IPS DF 6.9 (cell line): ENCODE data around the gene SLC25A33.
"Not testable (repeated sequence)": the region's sequence is repeated elsewhere in the genome, so short reads cannot be mapped to it uniquely, and the experiment has no call there.

Experiments
- DNase-seq: peaks from one replicate; pipeline ENCODE4 v3.0.0-alpha.2; 2013; ENCODE audit warnings: low read depth, low spot score
- H3K27ac ChIP-seq: one replicate; pipeline ENCODE4 v1.5.1; 2013; ENCODE audit warnings: low read length, control low read depth
- H3K27me3 ChIP-seq: 2 replicates; pipeline ENCODE4 v1.6.1; 2013; ENCODE audit warnings: mild to moderate bottlenecking, low read length; ENCODE audit not compliant: control insufficient read depth, insufficient read depth
- H3K36me3 ChIP-seq: 2 replicates; pipeline ENCODE4 v1.6.1; 2013; ENCODE audit warnings: low read length; ENCODE audit not compliant: control insufficient read depth, insufficient read depth
- H3K4me1 ChIP-seq: 2 replicates; pipeline ENCODE4 v1.6.1; 2013; ENCODE audit warnings: low read length; ENCODE audit not compliant: control insufficient read depth, insufficient read depth
- H3K4me3 ChIP-seq: 2 replicates; pipeline ENCODE4 v1.5.1; 2013; ENCODE audit warnings: mild to moderate bottlenecking, low read length
- H3K9me3 ChIP-seq: 2 replicates; pipeline ENCODE4 v1.6.1; 2013; ENCODE audit warnings: low read length, inconsistent platforms; ENCODE audit not compliant: control insufficient read depth, insufficient read depth
- WGBS: extraction: QIAGEN DNeasy Blood & Tissue Kit; methylation state at CpG from one replicate; pipeline ENCODE4 v1.1.7; 2013; ENCODE audit warnings: mixed read lengths, missing lambda C conversion rate; ENCODE audit not compliant: insufficient read length, insufficient coverage; 5-methylcytosine and 5-hydroxymethylcytosine counted together

Gene SLC25A33

GRCh38 chr1:9510130-9510529, 29.1 kb upstream of the SLC25A33 start:
- Histone ChIP-seq H3K27ac (no peak overlapping the region), H3K36me3 (no peaks in the 10 kb centered on the region), H3K9me3 (no peaks in the 10 kb centered on the region), H3K27me3 (no peaks in the 10 kb centered on the region), H3K4me1 (no peaks in the 10 kb centered on the region), H3K4me3 (no peak overlapping the region)
- DNase-seq = no peak
- WGBS = no CpG with 5 or more reads among the region's 6 CpGs

DNA sequence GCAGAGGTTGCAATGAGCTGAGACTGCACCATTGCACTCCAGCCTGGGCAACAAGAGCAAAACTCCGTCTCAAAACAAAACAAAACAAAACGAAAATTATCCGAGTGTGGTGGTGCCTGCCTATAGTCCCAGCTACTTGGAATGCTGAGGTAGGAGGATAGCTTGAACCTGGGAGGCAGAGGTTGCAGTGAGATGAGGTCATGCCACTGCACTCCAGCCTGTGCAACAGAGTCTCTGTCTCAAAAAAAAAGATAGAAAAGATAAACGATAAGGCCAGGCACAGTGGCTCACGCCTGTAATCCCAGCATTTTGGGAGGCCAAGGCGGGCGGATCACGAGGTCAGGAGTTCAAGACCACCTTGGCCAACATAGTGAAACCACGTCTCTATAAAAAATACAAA, 23.7 kb upstream of the SLC25A33 start:
- not testable (repeated sequence) for H3K27me3 ChIP-seq, H3K27ac ChIP-seq, H3K4me1 ChIP-seq, H3K4me3 ChIP-seq, H3K36me3 ChIP-seq, DNase-seq, H3K9me3 ChIP-seq
- no CpG with 5 or more reads among the region's 9 CpGs for WGBS

- H3K36me3 ChIP-seq = no peaks in the 10 kb centered on the region
- no CpG with 5 or more reads among the region's 10 CpGs for WGBS
- 0 out of 2 replicates have a peak, but pooled peaks cover 2% of the 10 kb centered on the region for H3K4me1 ChIP-seq
- no peak overlapping the region for H3K4me3 ChIP-seq
- no peak for DNase-seq
- no peaks in the 10 kb centered on the region for H3K27me3 ChIP-seq
- no peaks in the 10 kb centered on the region for H3K9me3 ChIP-seq
- H3K27ac ChIP-seq = no peak overlapping the region
These were observed 20.7 kb upstream of the SLC25A33 start for GRCh38 chr1:9518454-9518998.

GRCh38 chr1:9520411-9520810, 18.9 kb upstream of the SLC25A33 start:
- Histone ChIP-seq H3K27me3 (no peaks in the 10 kb centered on the region), H3K4me3 (no peak overlapping the region), H3K36me3 (no peaks in the 10 kb centered on the region), H3K27ac (no peak overlapping the region), H3K4me1 (0 out of 2 replicates have a peak, but pooled peaks cover 2% of the 10 kb centered on the region), H3K9me3 (no peaks in the 10 kb centered on the region)
- no peak for DNase-seq
- WGBS = no CpG with 5 or more reads among the region's 8 CpGs

GRCh38 chr1:9529190-9529589, 10.1 kb upstream of the SLC25A33 start:
- no CpG with 5 or more reads among the region's 8 CpGs for WGBS
- H3K36me3 ChIP-seq = no peaks in the 10 kb centered on the region
- no peak overlapping the region for H3K4me3 ChIP-seq
- no peaks in the 10 kb centered on the region for H3K27me3 ChIP-seq
- no peaks in the 10 kb centered on the region for H3K9me3 ChIP-seq
- no peak for DNase-seq
- no peaks in the 10 kb centered on the region for H3K4me1 ChIP-seq
- no peak overlapping the region for H3K27ac ChIP-seq

- no CpG with 5 or more reads among the region's 4 CpGs for WGBS
- Histone ChIP-seq H3K9me3 (no peaks in the 10 kb centered on the region), H3K36me3 (no peaks in the 10 kb centered on the region), H3K4me1 (no peaks in the 10 kb centered on the region), H3K4me3 (no peak overlapping the region), H3K27ac (no peak overlapping the region), H3K27me3 (no peaks in the 10 kb centered on the region)
- DNase-seq = no peak
These were observed 8.9 kb upstream of the SLC25A33 start for GRCh38 chr1:9530320-9530719.

DNA sequence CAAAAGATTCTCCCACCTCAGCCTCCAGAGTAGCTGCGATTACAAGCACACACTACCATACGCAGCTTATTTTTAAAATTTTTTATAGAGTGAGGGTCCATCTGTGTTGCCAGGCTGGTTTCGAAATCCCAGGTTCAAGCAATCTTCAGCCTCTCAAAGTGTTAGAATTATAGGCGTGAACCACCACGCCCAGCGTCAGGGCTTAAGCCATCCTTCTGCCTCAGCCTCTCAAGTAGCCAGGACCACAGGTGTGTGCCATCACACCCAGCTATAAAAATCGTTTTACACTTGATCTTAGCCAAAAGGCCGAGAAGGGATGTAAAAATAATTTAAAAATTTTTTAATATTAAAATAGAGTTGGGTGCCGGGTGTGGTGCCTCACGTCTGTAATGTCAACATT, 4.3 kb upstream of the SLC25A33 start:
- H3K27ac ChIP-seq = no peak overlapping the region
- H3K27me3 ChIP-seq = no peaks in the 10 kb centered on the region
- peaks cover 4% of the 10 kb centered on the region; the same call in 1 of the 2 replicates for H3K4me1 ChIP-seq
- DNase-seq = no peak
- H3K9me3 ChIP-seq = no peaks in the 10 kb centered on the region
- WGBS = no CpG with 5 or more reads among the region's 10 CpGs
- no peaks in the 10 kb centered on the region for H3K36me3 ChIP-seq
- no peak overlapping the region for H3K4me3 ChIP-seq

DNA sequence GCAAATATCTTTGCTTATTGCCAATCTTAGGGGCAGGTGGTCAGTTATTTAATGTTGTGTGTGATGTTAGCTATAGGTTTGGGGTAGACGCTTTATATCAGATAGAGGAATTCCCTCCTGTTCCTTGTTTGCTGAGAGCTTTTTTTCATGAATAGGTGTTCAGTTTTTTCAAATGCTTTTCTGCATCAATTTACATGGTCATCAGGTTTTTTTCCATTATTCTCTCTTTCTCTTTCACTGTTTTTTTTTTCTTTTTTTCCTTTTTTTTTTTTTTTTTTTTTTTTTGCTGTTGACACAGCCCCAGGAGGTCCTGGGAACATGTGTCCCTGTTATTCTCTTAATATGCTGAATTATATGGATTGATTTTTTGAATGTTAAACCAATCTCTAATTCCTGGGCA, 3.0 kb upstream of the SLC25A33 start:
- no CpG with 5 or more reads among the region's 1 CpG for WGBS
- no peaks in the 10 kb centered on the region for H3K9me3 ChIP-seq
- peaks cover 4% of the 10 kb centered on the region; the same call in 1 of the 2 replicates for H3K4me1 ChIP-seq
- H3K36me3 ChIP-seq = no peaks in the 10 kb centered on the region
- DNase-seq = no peak
- H3K4me3 ChIP-seq = no peak overlapping the region
- H3K27me3 ChIP-seq = no peaks in the 10 kb centered on the region
- no peak overlapping the region for H3K27ac ChIP-seq

- Histone ChIP-seq H3K27me3 (no peaks in the 10 kb centered on the region), H3K27ac (no peak overlapping the region), H3K4me1 (peaks cover 4% of the 10 kb centered on the region; the same call in 1 of the 2 replicates), H3K36me3 (no peaks in the 10 kb centered on the region), H3K4me3 (no peak overlapping the region), H3K9me3 (no peaks in the 10 kb centered on the region)
- no peak for DNase-seq
- no CpG with 5 or more reads among the region's 7 CpGs for WGBS
These were observed 1.2 kb upstream of the SLC25A33 start for GRCh38 chr1:9537863-9538668.

GRCh38 chr1:9538669-9539164, 548 bp upstream of the SLC25A33 start:
- H3K4me3 ChIP-seq = no peak overlapping the region
- H3K4me1 ChIP-seq = peaks cover 4% of the 10 kb centered on the region; the same call in 1 of the 2 replicates
- H3K9me3 ChIP-seq = no peaks in the 10 kb centered on the region
- no peak for DNase-seq
- H3K27me3 ChIP-seq = no peaks in the 10 kb centered on the region
- no peaks in the 10 kb centered on the region for H3K36me3 ChIP-seq
- no peak overlapping the region for H3K27ac ChIP-seq
- WGBS = no CpG with 5 or more reads among the region's 23 CpGs
